Measurements from ENCODE around the gene SLC12A3.

The SLC12A3 gene

GRCh38 chr16:56947604-56947995, 82.6 kb downstream of the SLC12A3 start:
- no peak overlapping the region for H3K9ac ChIP-seq
- H3K9me3 ChIP-seq (ENCODE audit: control insufficient read depth, low read length), result no peaks in the 10 kb centered on the region
- H3K4me3 ChIP-seq (ENCODE audit: low read depth, low read length), result no peak overlapping the region
- no peak for TF ChIP-seq CTCF (IDR thresholded peaks at IDR 0.05)
- no peak overlapping the region for H3K27ac ChIP-seq
- H3K79me2 ChIP-seq, result no peaks in the 10 kb centered on the region
- H3K4me1 ChIP-seq, result peaks cover 6% of the 10 kb centered on the region
- no peaks in the 10 kb centered on the region for H3K27me3 ChIP-seq (ENCODE audit: control insufficient read depth, insufficient read depth, low read length)
- H3K4me2 ChIP-seq (ENCODE audit: low read length), result no peak overlapping the region
- no peak overlapping the region for H2AFZ ChIP-seq
- no peaks in the 10 kb centered on the region for H3K36me3 ChIP-seq (ENCODE audit: control insufficient read depth, insufficient read depth, low read length)

- Histone ChIP-seq H2AFZ (no peak overlapping the region), H3K4me3 (ENCODE audit: low read depth, low read length) (no peak overlapping the region), H3K4me1 (peaks cover 3% of the 10 kb centered on the region), H3K79me2 (no peaks in the 10 kb centered on the region), H3K27ac (no peak overlapping the region), H3K9me3 (ENCODE audit: control insufficient read depth, low read length) (no peaks in the 10 kb centered on the region), H3K36me3 (ENCODE audit: control insufficient read depth, insufficient read depth, low read length) (no peaks in the 10 kb centered on the region), H3K27me3 (ENCODE audit: control insufficient read depth, insufficient read depth, low read length) (no peaks in the 10 kb centered on the region), H3K4me2 (ENCODE audit: low read length) (no peak overlapping the region), H3K9ac (no peak overlapping the region)
- TF ChIP-seq CTCF (IDR thresholded peaks at IDR 0.05), result no peak
These were observed 83.2 kb downstream of the SLC12A3 start for GRCh38 chr16:56948234-56948633.

GRCh38 chr16:56950051-56950450, 85.0 kb downstream of the SLC12A3 start:
- Histone ChIP-seq H3K79me2 (no peaks in the 10 kb centered on the region), H3K27me3 (ENCODE audit: control insufficient read depth, insufficient read depth, low read length) (no peaks in the 10 kb centered on the region), H3K4me1 (no peaks in the 10 kb centered on the region), H3K4me2 (ENCODE audit: low read length) (no peak overlapping the region), H3K9ac (no peak overlapping the region), H3K9me3 (ENCODE audit: control insufficient read depth, low read length) (no peaks in the 10 kb centered on the region), H2AFZ (no peak overlapping the region), H3K36me3 (ENCODE audit: control insufficient read depth, insufficient read depth, low read length) (no peaks in the 10 kb centered on the region), H3K27ac (no peak overlapping the region), H3K4me3 (ENCODE audit: low read depth, low read length) (no peak overlapping the region)
- TF ChIP-seq CTCF (IDR thresholded peaks at IDR 0.05), result no peak

- TF ChIP-seq CTCF (IDR thresholded peaks at IDR 0.05), result no peak
- Histone ChIP-seq H3K9ac (no peak overlapping the region), H3K4me3 (ENCODE audit: low read depth, low read length) (no peak overlapping the region), H3K27ac (no peak overlapping the region), H3K79me2 (no peaks in the 10 kb centered on the region), H3K4me2 (ENCODE audit: low read length) (no peak overlapping the region), H3K4me1 (no peaks in the 10 kb centered on the region), H3K9me3 (ENCODE audit: control insufficient read depth, low read length) (no peaks in the 10 kb centered on the region), H2AFZ (no peak overlapping the region), H3K36me3 (ENCODE audit: control insufficient read depth, insufficient read depth, low read length) (no peaks in the 10 kb centered on the region), H3K27me3 (ENCODE audit: control insufficient read depth, insufficient read depth, low read length) (no peaks in the 10 kb centered on the region)
These were observed 85.4 kb downstream of the SLC12A3 start for GRCh38 chr16:56950455-56950854.

- no peaks in the 10 kb centered on the region for H3K36me3 ChIP-seq (ENCODE audit: control insufficient read depth, insufficient read depth, low read length)
- H2AFZ ChIP-seq, result no peak overlapping the region
- no peaks in the 10 kb centered on the region for H3K9me3 ChIP-seq (ENCODE audit: control insufficient read depth, low read length)
- H3K4me3 ChIP-seq (ENCODE audit: low read depth, low read length), result no peak overlapping the region
- no peaks in the 10 kb centered on the region for H3K27me3 ChIP-seq (ENCODE audit: control insufficient read depth, insufficient read depth, low read length)
- H3K27ac ChIP-seq, result no peak overlapping the region
- no peaks in the 10 kb centered on the region for H3K4me1 ChIP-seq
- H3K79me2 ChIP-seq, result no peaks in the 10 kb centered on the region
- H3K9ac ChIP-seq, result no peak overlapping the region
- no peak overlapping the region for H3K4me2 ChIP-seq (ENCODE audit: low read length)
- TF ChIP-seq CTCF (IDR thresholded peaks at IDR 0.05), result peak; percentile 74
These were observed 86.1 kb downstream of the SLC12A3 start for GRCh38 chr16:56950881-56951771.

Measured in parathyroid adenoma (tissue), 2 donors.